NCI-H524 (cell line): ENCODE measurements around the gene ITGB6.
"Not testable (repeated sequence)": the region's sequence is repeated elsewhere in the genome, so short reads cannot be mapped to it uniquely, and the experiment has no call there.

ENCODE experiments used
- DNase-seq, 2 experiments: peaks; one replicate each; lab custom pipeline; 2025; lab: John Stamatoyannopoulos, UW

The ITGB6 gene

DNA sequence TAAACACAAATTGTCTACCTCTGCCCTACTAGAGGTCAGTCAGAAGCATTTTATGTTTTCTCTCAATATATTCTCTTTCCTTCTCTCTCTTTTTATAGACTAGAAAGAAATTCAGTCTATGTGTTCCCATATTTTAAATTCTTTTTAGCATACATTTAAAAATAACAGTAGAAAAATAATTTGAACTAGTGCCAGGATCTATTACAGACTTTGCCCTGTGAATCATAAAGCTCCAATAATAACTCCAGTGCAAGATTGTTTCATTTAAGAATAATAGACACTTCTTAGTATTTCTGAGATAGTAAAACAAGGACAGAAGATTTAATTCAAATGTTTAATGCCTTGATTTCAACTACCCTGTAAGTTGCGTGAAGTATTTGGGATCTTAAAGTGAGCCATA, 60.1 kb downstream of the ITGB6 start:
- DNase-seq: no peak

DNA sequence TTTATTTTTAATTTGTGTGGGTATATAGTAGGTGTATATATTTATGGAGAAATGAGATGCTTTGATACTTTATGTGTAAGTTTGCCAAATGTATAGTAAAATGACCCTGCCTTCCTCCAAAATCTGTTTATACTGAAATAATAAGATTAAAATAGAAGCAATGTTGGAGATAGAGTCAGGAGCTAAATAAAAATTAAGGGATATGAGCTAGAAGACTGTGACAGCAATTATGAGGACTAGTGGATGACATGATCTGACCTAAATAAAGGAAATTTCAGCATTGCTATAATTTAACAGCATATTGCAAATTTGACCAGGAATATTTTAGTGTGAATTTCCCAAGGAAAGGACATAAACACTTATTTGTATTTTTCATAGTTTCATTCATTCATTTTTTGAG, 60.7 kb downstream of the ITGB6 start:
- no peak for DNase-seq

DNA sequence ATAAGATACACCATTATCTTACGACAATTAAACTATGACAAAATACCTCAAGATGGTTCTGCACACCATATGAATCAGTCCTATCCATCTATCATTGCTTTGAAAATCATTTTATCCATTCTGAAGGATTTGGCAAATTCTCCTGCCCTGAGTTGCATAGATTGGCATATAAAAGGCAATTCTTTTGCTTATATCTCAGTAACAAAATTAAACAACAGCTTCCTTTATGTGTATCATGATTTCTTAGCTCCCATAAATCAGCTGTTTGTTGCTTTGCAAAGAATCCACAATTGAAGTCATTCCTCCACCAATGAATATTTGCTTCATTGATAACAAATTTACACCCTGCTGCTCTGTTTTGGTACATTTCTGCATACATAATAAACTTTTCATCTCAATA, 61.7 kb downstream of the ITGB6 start:
- no peak for DNase-seq

DNA sequence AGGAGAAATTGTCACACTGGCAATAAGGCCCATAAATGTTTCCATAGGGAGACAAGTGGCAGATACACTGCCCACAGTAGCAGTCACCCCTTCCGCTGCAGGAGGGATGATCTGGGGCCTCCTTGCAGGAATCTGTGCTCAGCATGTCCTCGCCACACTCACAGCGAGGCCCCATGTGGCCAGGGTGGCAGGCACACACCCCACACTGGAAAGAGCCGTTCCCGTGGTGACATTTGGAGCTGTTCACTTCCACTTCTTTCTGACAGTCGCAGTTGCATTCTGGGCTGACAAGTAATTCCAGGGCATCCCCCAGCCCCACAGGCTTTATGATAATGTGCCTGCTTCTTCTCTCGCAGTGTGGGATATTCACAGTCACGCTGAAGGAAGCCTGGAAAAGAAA, 62.6 kb downstream of the ITGB6 start:
- DNase-seq: no peak

DNA sequence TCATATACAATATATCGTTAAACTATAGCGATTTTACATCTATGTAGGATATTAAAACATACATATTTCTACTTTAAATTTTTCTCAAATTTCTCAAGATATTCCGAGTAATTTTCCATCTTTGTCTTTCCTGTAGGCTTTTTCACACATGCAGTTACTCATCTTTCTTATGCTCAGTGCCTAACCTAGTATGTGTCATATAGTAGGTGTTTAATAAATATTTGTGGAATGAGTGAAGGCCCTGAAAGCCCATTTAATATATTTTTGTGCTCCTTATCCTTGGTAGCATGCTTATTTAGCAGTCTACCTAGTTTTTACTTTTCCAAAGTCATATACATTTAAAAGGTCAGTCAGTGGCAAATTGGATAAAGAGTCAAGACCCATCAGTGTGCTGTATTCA, 67.3 kb downstream of the ITGB6 start:
- no peak for DNase-seq

DNA sequence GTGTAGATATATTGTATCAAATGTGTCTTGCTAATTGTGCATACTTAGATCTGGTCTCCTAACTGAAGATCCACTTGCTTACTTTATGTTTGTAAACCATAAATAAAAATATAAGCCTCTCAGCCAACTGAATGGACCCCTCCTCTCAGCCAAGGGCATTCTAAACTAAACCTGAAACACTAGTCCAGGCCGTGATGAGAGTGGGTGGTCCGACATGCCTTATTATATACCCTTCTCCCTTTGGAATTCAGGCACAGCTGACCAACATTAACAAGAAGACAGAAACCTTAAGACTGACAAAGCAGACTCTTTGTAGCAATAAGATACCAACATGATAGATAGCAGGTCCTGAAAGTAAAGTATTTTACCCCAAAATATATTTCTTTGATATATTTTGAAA, 73.3 kb downstream of the ITGB6 start:
- DNase-seq: no peak

DNA sequence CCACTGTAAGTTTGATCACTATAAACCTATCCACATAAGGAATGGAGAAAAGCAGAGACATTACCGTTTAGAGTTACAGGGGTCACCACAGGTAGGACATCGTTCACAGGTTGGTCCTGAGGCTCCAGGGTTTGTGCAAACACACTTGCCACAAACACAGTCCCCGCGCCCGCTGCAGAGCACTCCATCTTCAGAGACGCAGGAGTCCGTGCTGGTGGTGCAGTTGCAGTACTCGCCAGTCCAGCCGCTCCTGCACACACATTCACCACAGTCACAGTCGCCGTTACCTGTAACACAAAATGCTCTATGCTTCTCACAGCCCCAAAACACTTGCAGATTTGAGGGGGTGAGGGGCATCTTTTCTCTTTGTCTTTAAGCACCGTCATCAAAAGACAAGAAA, 73.8 kb downstream of the ITGB6 start:
- DNase-seq: no peak

DNA sequence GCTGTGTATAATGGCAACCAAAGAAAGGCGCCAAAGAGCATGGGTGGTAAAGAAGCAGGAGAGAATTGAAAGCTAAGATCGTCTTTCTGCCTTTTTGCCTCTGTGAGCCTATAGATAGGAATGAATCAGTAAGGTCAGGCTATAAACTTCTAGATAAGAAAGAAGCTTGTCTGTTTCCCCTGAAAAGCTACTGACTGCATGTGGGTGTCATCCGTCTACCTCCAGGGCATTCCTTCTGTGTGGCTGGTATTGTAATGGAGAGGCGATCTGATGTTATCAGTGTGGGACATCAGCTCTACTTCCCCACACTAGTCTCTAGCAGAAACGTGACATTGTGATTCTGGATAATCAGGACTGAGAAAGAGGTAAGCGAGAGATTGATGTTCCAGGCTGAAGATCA, 74.2 kb downstream of the ITGB6 start:
- DNase-seq: no peak

DNA sequence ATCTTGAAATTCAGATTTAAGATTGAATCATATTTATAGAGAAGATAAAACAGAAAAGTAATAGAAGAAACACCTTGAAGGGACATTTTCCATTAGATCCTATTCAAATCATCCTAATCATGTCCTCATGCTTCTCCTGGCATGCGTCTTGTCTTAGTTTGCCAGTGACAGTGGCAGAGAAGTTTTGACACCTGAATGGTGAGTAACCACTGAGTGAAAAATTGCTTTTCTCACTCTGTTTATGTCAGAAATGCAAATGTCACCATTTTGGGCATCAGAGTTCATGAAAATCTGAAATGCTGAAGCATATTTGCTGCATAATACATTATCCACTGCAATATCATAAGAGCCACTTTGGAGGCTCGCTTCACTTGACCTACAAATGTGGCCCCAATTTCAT, 74.7 kb downstream of the ITGB6 start:
- no peak for DNase-seq

DNA sequence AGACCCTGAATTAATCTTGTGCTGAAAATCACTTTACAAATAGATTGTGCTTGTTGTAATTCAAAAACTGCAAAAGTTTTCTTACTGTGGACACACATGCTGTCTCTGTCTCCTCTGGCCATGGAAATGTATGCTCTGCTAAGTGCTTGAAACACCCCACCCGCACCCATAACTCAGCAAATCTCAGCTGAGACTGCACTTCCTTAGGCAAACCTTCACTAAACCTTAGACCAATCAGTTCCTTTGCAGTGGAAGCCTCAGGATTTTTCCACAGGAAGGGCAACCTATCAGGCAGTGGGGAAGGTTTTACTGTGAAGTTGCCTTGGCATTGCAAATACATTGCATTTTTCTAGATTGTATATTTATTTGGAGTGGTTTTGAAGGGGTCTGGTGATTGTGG, 75.5 kb downstream of the ITGB6 start:
- DNase-seq: no peak

DNA sequence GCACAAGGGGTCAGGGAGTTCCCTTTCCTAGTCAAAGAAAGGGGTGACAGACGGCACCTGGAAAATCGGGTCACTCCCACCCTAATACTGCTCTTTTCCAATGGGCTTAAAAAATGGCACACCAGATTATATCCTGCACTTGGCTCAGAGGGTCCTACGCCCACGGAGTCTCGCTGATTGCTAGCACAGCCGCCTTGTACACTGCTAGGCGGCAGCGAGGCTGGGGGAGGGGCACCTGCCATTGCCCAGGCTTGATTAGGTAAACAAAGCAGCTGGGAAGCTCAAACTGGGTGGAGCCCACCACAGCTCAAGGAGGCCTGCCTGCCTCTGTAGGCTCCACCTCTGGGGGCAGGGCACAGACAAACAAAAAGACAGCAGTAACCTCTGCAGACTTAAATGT, 85.4 kb downstream of the ITGB6 start:
- DNase-seq: not testable (repeated sequence)

DNA sequence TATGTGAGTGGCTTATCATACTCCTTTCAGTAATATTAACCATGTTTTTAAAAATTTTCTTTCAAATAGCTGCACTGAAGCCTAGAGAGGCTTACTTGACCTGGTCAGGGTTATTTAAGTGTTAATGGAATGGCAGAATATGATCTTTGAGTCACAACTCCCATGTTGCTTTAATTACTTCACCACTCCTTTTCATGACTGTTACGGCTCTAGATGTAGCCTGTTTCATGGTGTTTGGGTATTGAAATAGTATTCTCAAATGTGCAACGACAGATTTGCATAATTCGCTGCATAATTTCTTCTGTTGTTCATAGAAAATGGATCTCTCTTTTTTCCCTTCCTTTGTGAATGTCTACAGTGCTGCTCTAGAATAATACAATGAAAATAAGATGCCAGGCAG, 86.1 kb downstream of the ITGB6 start:
- DNase-seq: no peak

DNA sequence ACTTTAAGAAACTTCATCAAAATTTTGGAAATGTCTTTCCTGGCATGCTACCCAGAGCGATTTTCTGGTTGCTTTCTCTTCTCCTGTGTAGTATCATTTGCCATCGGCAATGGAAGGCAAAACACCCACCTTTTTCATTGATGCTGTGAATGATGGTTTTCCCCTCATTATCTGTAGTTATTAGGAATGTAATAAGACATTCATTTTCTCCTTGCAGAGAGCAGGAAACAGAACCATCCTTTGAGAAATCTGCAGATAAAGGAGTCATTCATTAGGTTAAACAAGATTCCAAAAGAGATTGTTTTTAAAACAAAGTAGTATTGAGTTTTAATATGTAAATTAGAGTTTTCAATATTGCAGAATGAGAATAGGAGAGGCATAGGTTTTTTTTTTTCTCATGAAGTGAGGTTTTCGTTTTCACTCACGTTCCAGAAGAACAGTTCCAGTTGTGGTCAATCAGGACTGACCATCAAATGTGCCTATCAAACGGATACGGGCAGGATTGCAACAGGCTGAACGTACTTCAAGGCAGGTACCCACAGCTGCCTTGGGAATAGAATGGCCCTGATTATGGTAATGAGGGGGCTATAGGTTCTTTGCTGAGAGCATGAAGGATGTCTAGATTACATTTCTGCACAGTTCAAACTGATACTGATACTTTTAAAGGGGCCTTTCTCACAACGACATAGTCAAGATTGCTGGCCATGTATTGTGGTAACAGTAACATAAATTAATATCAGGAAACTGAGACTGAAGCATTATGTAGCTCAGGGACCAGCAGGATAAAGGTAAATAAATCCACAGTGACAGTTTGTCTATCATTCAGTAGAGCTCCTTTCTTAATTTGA, 87.9 kb downstream of the ITGB6 start:
- DNase-seq: no peak

DNA sequence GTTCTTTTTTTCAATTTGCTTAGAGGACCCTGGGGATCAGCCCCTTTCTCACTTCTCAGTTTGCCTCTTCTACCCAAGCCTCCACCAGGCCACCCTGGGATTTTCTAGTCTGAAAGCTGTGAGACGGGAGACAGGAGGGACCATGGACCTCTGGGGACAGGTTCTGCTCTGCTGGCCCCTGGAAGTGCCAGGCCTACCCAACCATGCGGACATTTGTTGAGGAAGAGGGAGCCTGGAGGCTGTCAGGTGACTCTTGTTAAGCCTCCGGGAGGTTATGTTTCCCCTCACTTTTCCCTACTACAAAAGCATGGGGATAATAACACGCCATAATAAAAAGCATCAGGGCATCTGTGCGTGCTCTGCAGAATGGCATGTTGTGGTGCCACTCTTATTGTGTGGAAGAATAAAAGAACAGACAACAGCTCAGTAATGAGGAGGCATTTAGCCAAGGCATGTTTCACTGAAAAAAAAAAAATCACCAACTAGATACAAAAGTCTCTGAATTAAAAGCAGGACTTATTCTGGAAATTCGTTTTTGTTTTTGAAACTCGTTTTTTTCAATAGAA, 89.3 kb downstream of the ITGB6 start:
- no peak for DNase-seq

DNA sequence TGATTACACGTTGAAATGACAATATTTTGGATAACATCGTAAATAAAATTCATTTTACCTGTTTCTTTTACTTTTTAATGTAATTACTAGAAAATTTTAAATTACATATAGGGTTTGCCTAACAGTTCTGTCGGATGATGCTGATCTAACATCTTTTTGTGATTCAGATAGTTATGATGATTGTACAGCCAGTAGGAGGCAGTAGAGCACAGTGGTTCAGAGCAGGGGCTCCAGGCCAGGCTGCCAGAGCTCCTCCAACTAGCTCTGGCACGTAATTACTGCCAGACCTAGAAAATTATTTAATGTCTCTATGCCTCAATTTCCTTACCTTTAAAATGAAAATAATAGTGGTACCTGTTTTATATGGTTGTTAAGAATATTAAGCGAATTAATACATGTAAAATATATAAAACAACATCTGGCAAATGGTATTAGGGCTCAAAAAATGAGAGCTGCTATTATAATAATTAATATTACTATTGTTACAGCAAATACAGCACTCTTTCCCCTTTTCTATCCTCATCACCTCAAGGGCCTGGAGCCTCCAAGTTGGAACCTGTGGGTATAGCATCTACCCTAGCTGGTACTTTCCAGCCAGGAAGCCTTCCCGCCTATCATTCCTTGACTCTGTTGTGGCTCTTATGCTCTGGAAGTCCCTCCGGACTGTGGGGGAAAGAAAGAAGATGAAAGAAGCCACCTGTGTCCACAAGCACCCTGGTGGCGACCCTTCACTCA, 90.0 kb downstream of the ITGB6 start:
- DNase-seq: peak; percentile 10 to 60

DNA sequence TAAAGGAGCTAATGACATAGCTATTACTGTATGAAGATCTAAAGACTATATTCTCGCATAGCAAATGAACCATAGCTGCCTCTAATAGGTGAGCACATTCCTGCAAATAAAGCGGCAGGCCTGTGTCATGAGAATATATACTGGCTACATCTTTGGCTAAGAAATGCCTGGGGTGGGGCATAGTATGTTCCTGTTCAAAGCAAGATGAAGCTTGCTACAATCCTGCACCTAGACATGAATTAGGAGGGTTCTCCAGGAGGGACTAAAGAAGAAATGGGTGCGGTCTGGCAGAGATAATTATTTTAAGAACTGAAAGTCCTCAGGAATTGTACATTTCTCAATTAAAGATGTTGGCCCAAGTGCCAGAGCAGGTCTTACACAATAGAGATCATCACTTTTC, 90.8 kb downstream of the ITGB6 start:
- DNase-seq: no peak

DNA sequence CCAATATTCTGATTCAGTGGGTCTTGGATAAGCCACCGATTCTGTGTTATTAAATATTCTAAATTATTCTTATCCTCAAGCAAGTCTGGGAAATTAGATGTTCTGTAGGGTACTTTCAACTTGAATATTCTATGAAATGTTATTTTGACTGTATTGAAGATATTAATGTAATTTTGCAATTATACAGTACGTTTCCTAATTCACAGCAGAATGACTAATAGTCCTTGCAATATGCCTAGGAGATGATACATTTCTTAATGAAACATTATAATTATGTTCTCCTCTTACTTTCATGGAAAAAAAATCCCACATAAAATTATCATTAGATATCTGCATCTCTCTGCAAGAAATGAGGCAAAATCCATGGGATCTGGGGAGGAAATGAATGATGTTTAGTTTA, 91.4 kb downstream of the ITGB6 start:
- no peak for DNase-seq

DNA sequence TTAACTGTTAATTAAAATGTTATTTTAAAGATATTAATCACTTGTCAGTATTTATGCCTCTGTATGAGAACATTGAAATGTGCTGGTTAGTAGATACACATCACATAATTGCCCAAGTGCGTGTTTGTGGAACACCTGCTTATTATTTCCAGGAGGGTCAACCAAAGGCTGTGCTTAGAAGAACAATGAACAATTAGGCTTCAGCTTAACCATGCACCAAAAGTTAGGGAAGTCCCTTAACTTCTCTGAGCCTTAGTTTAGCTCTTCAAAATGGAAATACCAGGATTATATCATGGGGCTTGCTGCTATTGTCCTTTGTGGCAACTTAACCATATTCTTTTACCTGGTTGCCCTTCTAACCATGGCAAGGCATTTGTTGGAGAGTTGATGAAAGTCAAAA, 94.7 kb downstream of the ITGB6 start:
- DNase-seq: no peak

DNA sequence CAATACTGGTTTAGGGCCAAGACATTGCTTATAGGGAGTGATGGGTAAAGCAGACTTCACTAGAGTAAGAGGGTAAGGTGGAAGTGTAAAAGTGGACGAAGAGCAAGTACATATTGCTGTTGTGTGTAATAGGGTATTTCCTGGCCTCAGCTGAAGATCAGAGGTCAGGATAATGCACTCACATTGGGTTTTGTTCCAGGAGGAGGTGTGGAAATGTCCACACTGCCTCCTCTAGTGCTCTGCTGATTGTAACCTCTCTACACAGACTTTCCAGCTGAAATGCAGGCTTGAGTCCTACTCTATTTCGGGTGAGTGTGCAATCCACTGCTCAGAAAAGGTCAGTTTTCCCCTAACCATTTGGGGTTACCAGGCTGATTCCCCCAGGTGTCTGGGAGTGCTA, 96.0 kb downstream of the ITGB6 start:
- no peak for DNase-seq

DNA sequence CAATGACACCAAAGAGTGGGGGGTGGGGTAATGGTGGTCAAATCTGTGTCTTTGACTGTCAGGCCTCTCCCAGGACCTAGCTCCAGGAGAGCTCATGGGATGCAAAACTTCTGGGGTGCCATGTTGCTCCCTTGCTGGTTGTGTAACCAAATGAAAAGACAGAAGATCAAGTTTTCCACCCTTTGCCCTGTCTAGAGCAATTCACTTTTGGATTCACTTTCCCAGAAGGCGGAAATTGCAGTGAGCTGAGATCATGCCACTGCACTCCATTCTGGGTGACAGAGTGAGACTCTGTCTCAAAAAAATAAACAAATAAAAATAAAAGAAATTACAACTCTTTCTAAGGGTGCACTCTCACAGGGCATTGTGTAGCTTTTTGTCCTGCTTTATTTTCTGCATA, 102.7 kb downstream of the ITGB6 start:
- no peak for DNase-seq

DNA sequence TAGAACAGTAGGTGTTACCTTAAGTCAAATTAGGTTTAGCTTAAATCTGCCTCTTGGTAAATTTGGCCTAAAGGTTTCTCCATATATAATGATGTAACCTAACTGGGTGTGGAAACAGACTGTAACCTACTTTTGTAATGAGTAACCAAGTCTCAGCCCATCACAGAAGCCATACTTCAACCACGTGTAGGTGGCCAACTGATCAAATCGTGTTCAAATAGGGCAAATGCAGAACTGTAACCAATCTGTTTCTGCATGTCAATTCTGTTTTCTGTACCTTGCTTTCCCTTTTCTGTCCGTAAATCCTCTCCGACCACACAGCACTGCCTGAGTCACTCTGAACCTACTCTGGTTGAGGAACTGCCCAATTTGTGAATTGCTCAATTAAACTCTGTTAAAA, 103.7 kb downstream of the ITGB6 start:
- no peak for DNase-seq

DNA sequence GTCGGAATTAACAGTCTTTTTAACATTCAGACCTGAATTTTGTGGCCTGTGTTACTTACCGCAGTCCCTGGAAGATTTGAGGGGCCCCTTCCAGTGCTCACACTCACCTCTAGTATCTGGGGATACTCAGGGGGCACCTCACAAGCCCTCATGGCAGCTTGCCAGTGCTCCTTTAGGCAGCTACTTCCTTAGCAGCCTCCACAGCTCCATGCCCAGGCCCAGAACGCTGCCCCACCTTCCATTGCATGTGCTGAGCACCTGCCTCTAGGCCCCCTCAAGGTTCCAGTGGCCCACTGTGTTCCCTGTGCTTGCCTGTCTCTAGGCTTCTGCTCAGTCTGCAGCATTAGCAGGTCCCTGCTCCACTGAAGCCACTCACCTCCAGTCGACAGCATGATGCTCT, 107.6 kb downstream of the ITGB6 start:
- no peak for DNase-seq

DNA sequence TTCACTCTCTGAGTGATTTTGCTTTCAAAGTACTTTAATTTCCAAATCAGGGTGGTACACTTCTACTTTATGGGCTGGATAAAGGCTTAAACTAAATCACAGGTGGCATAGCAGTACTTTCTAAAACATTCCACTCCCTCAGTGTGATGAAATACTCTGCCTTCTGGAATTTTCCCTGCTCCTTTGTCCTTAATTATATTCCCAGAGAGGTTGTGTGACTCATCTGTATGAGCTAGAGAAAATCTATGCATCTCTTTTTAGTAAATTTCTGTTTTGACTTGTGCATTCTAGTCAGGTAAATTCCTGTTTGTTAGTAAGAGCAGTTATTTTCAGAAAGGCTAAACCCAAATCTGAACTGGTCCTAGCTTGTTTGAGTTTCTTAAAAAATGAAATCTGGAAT, 108.7 kb downstream of the ITGB6 start:
- DNase-seq: no peak
